NCI-H345 treated with DMSO at 0.1 percent for 48 hours (cell line): ENCODE measurements around the gene PERM1.
"Not testable (repeated sequence)": the region's sequence is repeated elsewhere in the genome, so short reads cannot be mapped to it uniquely, and the experiment has no call there.

Experiments
- DNase-seq: peaks from one replicate; lab custom pipeline; 2025; ENCODE audit not compliant: unreplicated experiment; lab: John Stamatoyannopoulos, UW

PERM1 gene

GRCh38 chr1:950881-951280, 31.0 kb downstream of the PERM1 start:
- no peak for DNase-seq

- DNase-seq, result no peak
Observed at GRCh38 chr1:950268-950667, 31.6 kb downstream of the PERM1 start.

GRCh38 chr1:947958-948357, 33.9 kb downstream of the PERM1 start:
- DNase-seq, result no peak

GRCh38 chr1:946811-947210, 35.1 kb downstream of the PERM1 start:
- not testable (repeated sequence) for DNase-seq

GRCh38 chr1:945688-946556, 36.0 kb downstream of the PERM1 start:
- no peak for DNase-seq

GRCh38 chr1:944341-945325, 37.3 kb downstream of the PERM1 start:
- DNase-seq, result no peak

- DNase-seq, result no peak
Observed at GRCh38 chr1:943545-944340, 38.1 kb downstream of the PERM1 start.

- DNase-seq, result no peak
Observed at GRCh38 chr1:942864-943533, 38.9 kb downstream of the PERM1 start.

GRCh38 chr1:942411-942821, 39.5 kb downstream of the PERM1 start:
- DNase-seq, result no peak

- no peak for DNase-seq
Observed at GRCh38 chr1:941588-942383, 40.1 kb downstream of the PERM1 start.

- DNase-seq, result no peak
Observed at GRCh38 chr1:941015-941587, 40.8 kb downstream of the PERM1 start.

GRCh38 chr1:940107-941014, 41.5 kb downstream of the PERM1 start:
- no peak for DNase-seq

GRCh38 chr1:939511-940106, 42.3 kb downstream of the PERM1 start:
- no peak for DNase-seq

- no peak for DNase-seq
Observed at GRCh38 chr1:938711-939489, 43.0 kb downstream of the PERM1 start.

- DNase-seq, result no peak
Observed at GRCh38 chr1:938088-938683, 43.7 kb downstream of the PERM1 start.

- DNase-seq, result no peak
Observed at GRCh38 chr1:937521-937920, 44.4 kb downstream of the PERM1 start.
